ENCODE data around the gene MED13. TPM values are rescaled to one million over a fixed set of nuclear protein-coding genes. Genes with fewer than 3 reads are reported as not detected.
A peak's percentile ranks its signal among the peaks of the same experiment; 100 is the strongest.

MED13 gene
- total and polyA plus RNA-seq, 9 of the 15 experiments (the other 6 are each of a cell fraction or from before 2014, with no cell fraction given), result 5.4 to 48.4 (median 28.2) TPM

DNA sequence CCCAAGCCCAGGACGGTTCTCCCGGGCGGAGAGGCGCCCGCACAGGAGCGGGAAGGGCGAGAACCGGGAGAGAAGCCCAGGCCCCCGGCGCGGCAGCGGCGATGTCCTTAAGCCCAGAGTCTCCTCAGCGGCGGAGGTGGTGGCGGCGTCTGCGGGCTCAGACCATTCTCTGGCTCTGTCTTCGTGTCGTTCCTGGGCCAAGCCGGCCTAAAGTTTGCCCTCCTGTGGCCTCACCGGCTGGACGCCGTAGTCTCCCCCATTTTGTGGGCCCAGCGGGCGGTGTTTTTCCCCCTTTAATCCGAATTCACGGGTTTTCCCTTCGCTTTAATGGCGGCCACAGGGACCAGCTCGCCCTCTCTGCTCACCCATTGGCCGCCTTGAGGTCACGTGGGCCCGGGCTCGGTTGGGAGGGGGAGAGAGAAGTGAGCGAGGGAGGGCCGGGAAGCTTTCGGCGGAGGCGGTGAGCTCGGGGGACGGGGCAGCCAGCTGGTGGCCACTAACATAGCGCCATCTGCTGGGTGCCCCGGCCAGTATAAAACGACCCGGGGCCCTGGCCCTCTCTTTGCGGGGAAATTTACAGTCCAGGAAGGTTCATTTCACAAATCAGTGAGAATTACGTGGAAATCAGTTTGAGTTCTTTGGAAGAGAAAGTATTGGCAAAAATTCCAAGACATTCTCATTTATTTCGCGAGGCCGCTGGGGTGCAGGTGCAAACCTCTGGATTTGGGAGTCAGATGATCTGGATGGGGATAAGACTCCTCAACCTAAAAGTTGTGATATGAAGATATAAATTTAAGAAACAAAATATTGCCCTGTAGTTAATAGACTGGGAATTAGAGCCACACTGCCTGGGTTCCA, 762 bp upstream of the MED13 start (continued):
- peak; percentile 22; the same call in 1 of the 2 replicates for TF ChIP-seq MGA (IDR thresholded peaks at IDR 0.05)
- peak; percentile 94 for TF ChIP-seq SUPT5H (IDR thresholded peaks at IDR 0.05)
- TF ChIP-seq YY1 (IDR thresholded peaks at IDR 0.05; ENCODE audit: borderline replicate concordance in 1 of 3, control insufficient read depth in 1 of 3, extremely low read depth in 1 of 3, insufficient read depth in 3 of 3, insufficient read length in 1 of 3, insufficient replicate concordance in 2 of 3, low read depth in 1 of 3, low read length in 2 of 3), result peak; percentile 81 to 97 (median 93)
- TF ChIP-seq ERF (CRISPR knock-in tag; IDR thresholded peaks at IDR 0.05), result peak; percentile 65; the same call in 1 of the 2 replicates
- peak; percentile 93 for TF ChIP-seq REST (IDR thresholded peaks at IDR 0.05; ENCODE audit: borderline replicate concordance)
- no peak for TF ChIP-seq REST (CRISPR knock-in tag; IDR thresholded peaks at IDR 0.05; ENCODE audit: low read depth)
